ENCODE measurements around the gene KRT38. TPM values are rescaled to one million over a fixed set of nuclear protein-coding genes. Genes with fewer than 3 reads are reported as not detected.

Gene KRT38
- total RNA-seq = not detected

DNA sequence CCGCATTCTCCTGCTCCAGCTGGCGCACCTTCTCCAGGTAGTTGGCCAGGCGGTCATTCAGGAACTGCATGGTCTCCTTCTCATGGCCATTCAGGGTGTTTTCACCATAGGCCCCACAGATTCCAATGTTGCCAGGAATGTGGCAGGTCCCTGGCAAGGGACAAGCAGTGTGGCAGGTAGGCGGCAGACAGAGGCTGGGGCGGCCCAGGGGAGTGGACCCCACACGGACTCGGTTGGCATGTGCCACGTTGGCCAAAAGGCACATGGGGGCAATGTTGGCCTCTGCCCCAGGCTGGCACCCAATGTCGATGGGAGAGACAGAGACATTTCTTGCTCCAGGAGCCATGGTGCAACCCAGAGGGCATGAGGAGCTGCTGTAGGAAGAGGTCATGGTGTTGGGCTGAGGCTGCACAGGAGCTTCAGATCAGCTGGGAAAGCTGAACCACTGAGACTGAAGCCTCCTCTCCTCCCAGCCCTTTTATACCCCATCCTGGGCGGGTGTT, at the start of gene KRT38:
TSS of gene KRT38 (minus strand) at position 453 of the 503 bp plus-strand sequence. CDS start at position 391, 62 bp downstream.

DNA sequence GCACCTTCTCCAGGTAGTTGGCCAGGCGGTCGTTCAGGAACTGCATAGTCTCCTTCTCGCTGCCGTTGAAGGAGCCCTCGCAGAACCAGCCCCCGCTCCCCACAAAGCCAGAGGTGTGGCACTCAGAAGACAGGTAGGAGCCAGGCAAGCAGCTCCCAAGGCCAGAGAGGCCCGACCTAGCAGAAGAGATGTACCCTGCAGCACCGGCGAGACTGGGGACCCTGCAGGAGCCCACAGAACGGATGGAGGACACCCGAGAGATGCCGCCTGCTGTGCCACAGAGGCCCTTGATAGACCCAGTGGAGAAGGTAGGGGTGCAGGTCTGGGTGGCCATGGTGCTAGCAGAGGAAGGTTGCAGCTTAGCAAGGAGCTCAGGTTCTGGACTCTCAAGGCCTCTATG, 48.7 kb upstream of the KRT38 start, which contains the start of gene KRT36:
TSS of gene KRT36 (minus strand) at position 380 of the 400 bp plus-strand sequence. CDS start at position 334, 46 bp downstream.

DNA sequence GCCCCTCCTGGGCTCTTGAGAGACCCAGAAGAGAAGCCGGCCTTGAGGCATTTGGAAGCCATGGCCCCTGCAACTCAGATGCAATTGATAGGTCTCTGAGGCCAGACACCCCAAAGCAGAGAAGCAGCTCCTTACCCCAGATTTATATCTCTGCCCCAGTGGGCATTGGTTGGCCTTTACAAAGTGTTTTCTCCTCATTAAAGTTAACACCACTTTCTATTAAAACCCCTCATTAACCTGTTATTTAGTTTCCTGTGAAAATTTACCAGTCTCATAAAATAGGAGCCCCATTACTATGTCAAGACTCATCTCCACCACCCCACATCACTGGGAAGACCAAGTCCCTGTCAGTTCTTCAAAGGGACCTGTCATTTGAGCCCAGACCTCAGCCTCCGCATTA, 40.3 kb upstream of the KRT38 start, which contains the start of gene KRT35:
TSS of gene KRT35 (minus strand) at position 116 of the 400 bp plus-strand sequence. CDS start at position 62, 54 bp downstream.

DNA sequence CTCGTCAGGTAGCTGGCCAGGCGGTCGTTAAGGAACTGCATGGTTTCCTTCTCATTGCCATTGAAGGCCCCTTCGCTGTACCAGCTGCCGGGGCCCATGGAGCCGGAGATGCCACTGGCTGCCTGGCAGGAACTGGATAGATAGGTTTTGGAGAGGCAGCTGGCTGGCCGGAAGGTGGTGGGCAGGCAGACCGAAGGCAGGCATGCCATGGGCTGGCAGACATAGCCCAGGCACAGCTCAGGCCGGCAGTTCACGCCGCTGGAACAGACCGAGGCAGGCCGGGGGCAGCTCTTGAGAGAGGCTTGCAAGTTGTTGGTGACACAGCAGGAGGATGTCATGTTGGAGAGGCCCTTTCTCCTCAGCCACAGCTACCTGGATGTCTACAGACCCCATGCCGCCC, 26.2 kb upstream of the KRT38 start, which contains the start of gene KRT32:
TSS of gene KRT32 (minus strand) at position 399 of the 400 bp plus-strand sequence. CDS start at position 338, 61 bp downstream.

DNA sequence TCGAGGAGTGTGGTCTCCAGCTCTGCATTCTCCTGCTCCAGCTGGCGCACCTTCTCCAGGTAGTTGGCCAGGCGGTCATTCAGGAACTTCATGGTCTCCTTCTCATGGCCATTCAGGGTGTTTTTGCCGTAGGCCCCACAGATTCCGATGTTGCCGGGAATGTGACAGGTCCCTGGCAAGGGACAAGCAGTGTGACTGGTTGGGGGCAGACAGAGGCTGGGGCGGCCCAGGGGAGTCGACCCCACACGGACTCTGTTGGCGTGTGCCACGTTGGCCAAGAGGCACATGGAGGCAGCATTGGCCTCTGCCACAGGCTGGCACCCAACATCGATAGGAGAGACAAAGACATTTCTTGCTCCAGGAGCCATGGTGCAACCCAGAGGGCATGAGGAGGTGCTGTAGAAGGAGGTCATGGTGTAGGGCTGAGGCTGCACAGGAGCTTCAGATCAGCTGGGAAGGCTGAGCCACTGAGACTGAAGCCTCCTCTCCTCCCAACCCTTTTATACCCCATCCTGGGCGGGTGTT, 16.6 kb downstream of the KRT38 start, which contains the start of gene KRT37:
TSS of gene KRT37 (minus strand) at position 475 of the 525 bp plus-strand sequence. CDS start at position 413, 62 bp downstream.

DNA sequence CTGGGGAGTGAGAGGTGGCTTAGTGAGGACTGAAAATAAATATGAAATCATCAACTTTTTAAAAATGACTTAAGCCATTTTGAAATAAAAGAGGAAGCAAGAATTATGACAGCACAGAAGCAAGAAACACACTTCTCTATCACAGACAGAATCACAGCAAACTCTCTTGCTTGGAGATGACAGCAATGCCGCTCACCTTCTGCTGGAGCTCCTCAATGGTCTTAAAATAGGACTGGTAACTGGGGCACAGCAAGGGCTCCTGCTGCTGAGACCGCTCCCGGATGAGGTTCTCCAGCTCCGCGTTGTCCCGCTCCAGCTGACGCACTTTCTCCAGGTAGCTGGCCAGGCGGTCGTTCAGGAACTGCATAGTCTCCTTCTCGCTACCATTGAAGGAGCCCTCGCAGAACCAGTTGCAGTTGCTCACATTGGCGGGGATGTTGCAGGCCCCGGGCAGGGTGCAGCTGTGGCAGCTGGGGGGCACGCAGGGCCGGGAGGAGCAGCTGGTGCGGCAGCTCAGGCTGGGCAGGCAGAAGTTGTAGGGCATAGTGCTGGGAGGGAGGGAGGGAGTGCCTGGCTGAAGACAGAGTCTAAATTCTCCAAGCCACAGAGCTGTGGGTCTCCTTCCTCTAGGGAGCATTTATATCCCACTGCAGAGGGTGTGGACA, 43.7 kb downstream of the KRT38 start, which contains the start of gene KRT31:
TSS of gene KRT31 (minus strand) at position 613 of the 665 bp plus-strand sequence. CDS start at position 544, 69 bp downstream.

Other genes with a start within 250 kb of the KRT38 start
- not detected for gene KRTAP9-2, start 214.3 kb downstream of the KRT38 start, total RNA-seq
- not detected for gene KRTAP9-3, start 208.5 kb downstream of the KRT38 start, total RNA-seq
- 0.44 TPM for gene KRTAP9-8, start 203.0 kb downstream of the KRT38 start, total RNA-seq
- gene KRTAP9-4, start 191.3 kb downstream of the KRT38 start, total RNA-seq = not detected
- gene KRTAP9-9, start 185.6 kb downstream of the KRT38 start, total RNA-seq = not detected
- not detected for gene KRTAP9-6, start 175.6 kb downstream of the KRT38 start, total RNA-seq
- not detected for gene KRTAP9-7, start 165.3 kb downstream of the KRT38 start, total RNA-seq
- not detected for gene KRTAP29-1, start 138.1 kb downstream of the KRT38 start, total RNA-seq
- not detected for gene KRTAP16-1, start 131.7 kb downstream of the KRT38 start, total RNA-seq
- gene KRTAP17-1, start 125.3 kb downstream of the KRT38 start, total RNA-seq = not detected
- gene KRT33A, start 90.2 kb downstream of the KRT38 start, total RNA-seq = not detected
- not detected for gene KRT33B, start 71.2 kb downstream of the KRT38 start, total RNA-seq
- gene KRT34, start 58.7 kb downstream of the KRT38 start, total RNA-seq = not detected
- gene KRT31, start 43.4 kb downstream of the KRT38 start, total RNA-seq = not detected
- not detected for gene KRT37, start 16.4 kb downstream of the KRT38 start, total RNA-seq
- gene KRT32, start 26.4 kb upstream of the KRT38 start, total RNA-seq = not detected
- not detected for gene KRT35, start 40.2 kb upstream of the KRT38 start, total RNA-seq
- not detected for gene KRT36, start 48.9 kb upstream of the KRT38 start, total RNA-seq
- gene KRT13, start 64.6 kb upstream of the KRT38 start, total RNA-seq = 200 TPM
- gene KRT15, start 77.9 kb upstream of the KRT38 start, total RNA-seq = 80.3 TPM
- gene KRT19, start 87.3 kb upstream of the KRT38 start, total RNA-seq = 131 TPM
- not detected for gene KRT9, start 131.1 kb upstream of the KRT38 start, total RNA-seq
- 51.0 TPM for gene KRT14, start 145.9 kb upstream of the KRT38 start, total RNA-seq
- 0.66 TPM for gene KRT16, start 171.8 kb upstream of the KRT38 start, total RNA-seq
- 39.9 TPM for gene KRT17, start 183.6 kb upstream of the KRT38 start, total RNA-seq
- gene EIF1, start 247.9 kb upstream of the KRT38 start, total RNA-seq = 247 TPM